ENCODE results near the gene NHS.
A peak's percentile ranks its signal among the peaks of the same experiment; 100 is the strongest.

The NHS gene

DNA sequence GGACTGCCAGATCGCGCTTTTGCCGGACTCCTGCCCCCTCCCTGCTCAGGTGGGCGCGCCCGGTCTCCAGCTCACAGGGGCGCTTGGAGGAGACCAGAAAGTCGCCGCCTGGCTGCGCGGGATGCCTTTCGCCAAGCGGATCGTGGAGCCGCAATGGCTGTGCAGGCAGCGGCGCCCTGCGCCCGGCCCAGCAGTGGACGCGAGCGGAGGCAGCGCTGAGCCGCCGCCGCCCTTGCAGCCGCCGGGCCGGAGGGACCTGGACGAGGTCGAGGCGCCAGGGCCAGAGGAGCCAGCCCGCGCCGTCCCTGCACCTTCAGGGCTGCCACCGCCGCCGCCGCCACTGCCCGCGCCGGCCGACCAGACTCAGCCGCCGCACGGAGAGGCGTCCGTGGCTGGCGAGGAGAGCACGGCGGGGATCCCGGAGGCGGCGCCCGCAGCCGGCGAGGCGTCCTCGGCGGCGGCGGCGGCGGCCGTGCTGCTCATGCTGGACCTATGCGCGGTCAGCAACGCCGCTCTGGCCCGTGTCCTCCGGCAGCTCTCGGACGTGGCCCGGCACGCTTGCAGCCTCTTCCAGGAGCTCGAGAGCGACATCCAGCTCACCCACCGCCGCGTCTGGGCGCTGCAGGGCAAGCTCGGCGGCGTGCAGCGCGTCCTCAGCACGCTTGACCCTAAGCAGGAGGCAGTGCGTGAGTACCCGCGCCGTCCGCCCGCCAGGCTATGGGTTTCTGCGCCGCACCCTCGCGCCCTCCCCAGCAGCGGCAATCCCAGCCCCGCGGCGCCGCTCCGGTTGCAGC lies 834 bp downstream of the NHS start:
- TF ChIP-seq, protein P1, sequence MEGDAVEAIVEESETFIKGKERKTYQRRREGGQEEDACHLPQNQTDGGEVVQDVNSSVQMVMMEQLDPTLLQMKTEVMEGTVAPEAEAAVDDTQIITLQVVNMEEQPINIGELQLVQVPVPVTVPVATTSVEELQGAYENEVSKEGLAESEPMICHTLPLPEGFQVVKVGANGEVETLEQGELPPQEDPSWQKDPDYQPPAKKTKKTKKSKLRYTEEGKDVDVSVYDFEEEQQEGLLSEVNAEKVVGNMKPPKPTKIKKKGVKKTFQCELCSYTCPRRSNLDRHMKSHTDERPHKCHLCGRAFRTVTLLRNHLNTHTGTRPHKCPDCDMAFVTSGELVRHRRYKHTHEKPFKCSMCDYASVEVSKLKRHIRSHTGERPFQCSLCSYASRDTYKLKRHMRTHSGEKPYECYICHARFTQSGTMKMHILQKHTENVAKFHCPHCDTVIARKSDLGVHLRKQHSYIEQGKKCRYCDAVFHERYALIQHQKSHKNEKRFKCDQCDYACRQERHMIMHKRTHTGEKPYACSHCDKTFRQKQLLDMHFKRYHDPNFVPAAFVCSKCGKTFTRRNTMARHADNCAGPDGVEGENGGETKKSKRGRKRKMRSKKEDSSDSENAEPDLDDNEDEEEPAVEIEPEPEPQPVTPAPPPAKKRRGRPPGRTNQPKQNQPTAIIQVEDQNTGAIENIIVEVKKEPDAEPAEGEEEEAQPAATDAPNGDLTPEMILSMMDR (IDR thresholded peaks at IDR 0.05; ENCODE audit: borderline replicate concordance, control extremely low read depth, extremely low read depth, insufficient read depth, missing control alignments): no peak
- in situ Hi-C loops (cut with MboI; ENCODE audit: low sequenced_read_pairs, unreplicated experiment): no loop called here
- peak; percentile 9 for DNase-seq (ENCODE audit: low spot score)

DNA sequence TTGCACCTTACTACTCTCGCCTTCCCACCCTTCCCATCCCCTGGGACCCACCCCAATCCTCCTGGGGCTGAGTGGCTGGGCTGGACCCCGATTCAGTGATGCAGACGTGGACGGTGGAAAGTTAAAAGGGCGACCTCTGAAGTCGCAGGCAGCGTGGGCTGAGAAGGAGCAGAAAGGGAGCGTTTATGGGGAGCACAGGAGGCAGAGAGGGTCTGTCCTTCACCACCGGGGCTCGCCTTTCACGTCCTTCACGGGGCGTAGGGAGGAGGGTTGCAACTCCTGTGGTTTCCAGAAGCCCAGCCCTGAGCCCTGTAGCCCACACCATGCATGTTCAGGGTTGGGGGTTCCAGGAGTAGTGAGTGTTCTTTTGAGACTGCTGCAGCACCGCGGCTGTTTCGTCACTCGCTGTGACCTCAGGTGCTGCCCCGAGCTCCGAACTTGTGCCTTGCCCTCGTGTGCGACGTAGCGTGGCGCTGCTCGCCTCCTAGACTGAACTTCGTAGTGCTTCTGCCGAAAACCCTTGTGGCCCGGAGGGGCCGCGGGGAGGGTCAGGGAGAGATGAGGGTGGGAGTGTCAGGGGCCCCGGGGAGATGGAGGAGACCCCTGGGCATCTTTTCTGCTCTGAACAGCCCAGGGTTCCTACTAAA lies 1.6 kb downstream of the NHS start:
- peak; percentile 12 for DNase-seq (ENCODE audit: low spot score)
- TF ChIP-seq, protein P1 (IDR thresholded peaks at IDR 0.05; ENCODE audit: borderline replicate concordance, control extremely low read depth, extremely low read depth, insufficient read depth, missing control alignments): no peak
- in situ Hi-C loops (cut with MboI; ENCODE audit: low sequenced_read_pairs, unreplicated experiment): no loop called here

DNA sequence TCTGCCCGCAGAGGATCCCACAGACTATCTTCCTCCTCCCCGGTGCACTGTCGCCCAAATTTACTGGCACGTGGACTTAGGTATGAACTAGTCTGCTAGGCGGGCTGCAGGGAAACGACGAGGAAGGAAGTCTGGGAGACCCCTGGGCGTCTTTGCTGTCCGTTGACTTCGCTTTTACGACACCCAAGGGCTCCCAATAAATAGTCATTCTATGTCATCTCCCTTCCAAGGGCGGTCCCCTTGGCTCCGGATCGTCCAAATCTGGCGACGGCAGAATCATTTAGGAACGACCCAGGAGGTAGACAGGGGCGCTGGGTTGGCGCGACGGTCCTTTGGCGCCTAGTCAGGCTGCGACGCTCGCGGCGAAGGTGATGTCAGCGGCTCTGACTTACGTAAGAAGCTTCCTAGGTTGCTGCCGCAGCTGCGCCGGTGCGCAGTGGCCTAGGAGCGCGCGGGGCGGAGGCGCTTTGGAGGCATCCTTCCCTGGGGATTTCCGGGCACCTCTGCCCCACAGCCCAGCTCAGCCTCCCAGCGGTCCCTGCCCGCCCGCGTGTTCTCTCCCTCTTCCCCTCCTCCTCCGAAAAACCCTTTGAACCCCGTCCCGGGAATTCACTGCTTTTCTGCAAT lies 2.2 kb downstream of the NHS start:
- no peak for DNase-seq (ENCODE audit: low spot score)
- TF ChIP-seq, protein P1 (IDR thresholded peaks at IDR 0.05; ENCODE audit: borderline replicate concordance, control extremely low read depth, extremely low read depth, insufficient read depth, missing control alignments): no peak
- in situ Hi-C loops (cut with MboI; ENCODE audit: low sequenced_read_pairs, unreplicated experiment): no loop called here

DNA sequence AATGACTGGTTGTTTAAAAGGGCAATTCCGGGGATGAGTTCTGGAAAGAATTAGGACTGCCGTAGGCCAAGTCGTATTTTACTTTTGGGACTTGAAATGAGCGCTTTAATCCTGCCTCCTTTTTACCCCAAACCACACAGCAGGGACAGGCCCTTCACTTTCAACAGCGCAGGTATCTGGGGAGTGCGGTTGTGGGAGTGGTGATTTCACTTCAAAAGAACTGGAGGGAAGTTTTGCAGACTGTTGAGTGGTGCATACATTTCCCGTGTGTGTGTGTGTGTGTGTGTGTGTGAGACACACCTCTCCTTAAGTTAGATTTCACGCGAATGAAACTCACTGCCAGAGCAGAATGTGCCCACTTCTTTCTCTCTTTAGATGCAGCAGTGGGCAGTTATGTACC lies 2.8 kb downstream of the NHS start:
- TF ChIP-seq, protein P1 (IDR thresholded peaks at IDR 0.05; ENCODE audit: borderline replicate concordance, control extremely low read depth, extremely low read depth, insufficient read depth, missing control alignments): no peak

DNA sequence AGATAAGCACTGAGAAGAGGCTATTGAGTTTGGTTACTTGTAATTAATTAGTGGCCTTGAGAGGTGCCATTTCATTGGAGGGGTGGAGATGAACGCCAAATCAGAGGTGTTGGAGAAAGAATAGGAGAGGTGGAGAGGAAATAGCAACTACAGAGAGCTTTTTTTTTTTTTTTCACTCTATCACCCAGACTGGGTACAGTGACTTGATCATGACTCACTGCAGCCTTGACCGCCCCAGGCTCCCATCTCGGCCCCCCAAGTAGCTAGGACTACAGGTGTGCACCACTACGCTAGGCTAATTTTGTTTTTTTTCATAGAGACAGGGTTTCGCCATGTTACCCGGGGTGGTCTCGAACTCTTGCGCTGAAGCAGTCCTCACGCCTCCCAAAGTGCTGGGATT lies 5.2 kb downstream of the NHS start:
- TF ChIP-seq, protein P1 (IDR thresholded peaks at IDR 0.05; ENCODE audit: borderline replicate concordance, control extremely low read depth, extremely low read depth, insufficient read depth, missing control alignments): no peak
- in situ Hi-C loops (cut with MboI; ENCODE audit: low sequenced_read_pairs, unreplicated experiment): no loop called here

More for the DNA sequence above, 2.8 kb downstream of the NHS start:
- no peak for DNase-seq (ENCODE audit: low spot score)
- in situ Hi-C loops (cut with MboI; ENCODE audit: low sequenced_read_pairs, unreplicated experiment): no loop called here

DNA sequence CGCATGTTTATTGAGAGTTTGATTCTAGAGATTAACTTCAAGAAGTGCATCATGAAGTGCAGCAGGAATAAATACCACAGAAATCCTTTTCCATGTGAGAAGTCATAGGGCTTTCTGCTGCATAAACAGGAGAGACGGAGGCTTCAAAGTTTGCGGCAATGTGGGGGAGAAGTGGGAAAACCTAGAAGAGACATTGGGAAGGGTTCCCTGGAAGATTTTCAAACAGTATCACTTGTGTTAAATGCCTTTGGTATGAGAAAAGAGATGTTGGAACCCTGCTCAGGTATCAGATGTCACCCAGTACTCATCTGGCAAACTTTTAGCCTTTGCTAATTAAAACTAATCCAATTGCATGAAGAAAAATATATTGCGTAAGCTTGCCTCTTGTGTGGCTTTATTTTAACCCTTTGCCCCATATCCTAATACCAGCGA lies 15.4 kb downstream of the NHS start:
- no peak for DNase-seq (ENCODE audit: low spot score)
- TF ChIP-seq, protein P1 (IDR thresholded peaks at IDR 0.05; ENCODE audit: borderline replicate concordance, control extremely low read depth, extremely low read depth, insufficient read depth, missing control alignments): no peak
- in situ Hi-C loops (cut with MboI; ENCODE audit: low sequenced_read_pairs, unreplicated experiment): no loop called here

More for the DNA sequence above, 5.2 kb downstream of the NHS start:
- DNase-seq (ENCODE audit: low spot score): no peak

Measured in GM13976 (cell line).